ENCODE results near the gene MTR.
"Not testable (repeated sequence)": the region's sequence is repeated elsewhere in the genome, so short reads cannot be mapped to it uniquely, and the experiment has no call there.

Gene MTR

DNA sequence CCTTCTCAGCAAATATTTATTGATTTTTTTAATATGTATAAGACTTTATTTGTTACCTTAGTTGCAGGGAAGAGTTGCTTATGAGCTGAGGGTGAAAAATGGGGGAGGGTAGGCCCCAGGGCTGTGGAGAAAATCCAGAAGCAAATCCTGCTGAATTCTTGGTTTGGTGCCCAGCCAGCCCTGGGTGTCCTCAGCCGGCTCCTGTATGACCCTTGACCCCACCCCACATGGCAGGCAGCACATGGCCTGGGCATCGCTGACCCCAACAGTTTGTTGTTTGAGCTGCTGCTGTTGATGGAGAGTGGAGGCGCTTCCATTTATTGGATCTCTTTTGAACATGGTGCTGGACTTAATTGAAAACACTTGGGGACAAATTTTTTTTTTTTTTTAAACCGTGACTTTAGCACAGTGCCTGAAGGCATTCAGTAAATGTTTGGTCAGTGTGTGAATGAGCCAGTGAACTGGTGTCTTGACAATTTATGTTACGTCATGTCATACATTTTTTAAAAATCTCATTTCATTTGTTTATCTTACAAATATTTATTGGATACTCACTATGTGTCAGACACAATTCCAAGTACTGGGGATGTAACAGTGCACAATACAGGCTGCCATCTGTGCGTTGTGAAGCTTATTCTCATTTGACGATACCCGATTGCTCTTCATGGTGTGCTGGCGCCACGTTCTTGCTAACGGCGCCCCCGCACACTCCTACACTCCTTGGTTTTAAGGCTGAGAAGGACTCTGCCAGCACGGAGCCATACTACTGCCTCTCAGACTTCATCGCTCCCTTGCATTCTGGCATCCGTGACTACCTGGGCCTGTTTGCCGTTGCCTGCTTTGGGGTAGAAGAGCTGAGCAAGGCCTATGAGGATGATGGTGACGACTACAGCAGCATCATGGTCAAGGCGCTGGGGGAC lies 98.8 kb downstream of the MTR start:
- FAIRE-seq, result no peak
- TF ChIP-seq, protein P1, sequence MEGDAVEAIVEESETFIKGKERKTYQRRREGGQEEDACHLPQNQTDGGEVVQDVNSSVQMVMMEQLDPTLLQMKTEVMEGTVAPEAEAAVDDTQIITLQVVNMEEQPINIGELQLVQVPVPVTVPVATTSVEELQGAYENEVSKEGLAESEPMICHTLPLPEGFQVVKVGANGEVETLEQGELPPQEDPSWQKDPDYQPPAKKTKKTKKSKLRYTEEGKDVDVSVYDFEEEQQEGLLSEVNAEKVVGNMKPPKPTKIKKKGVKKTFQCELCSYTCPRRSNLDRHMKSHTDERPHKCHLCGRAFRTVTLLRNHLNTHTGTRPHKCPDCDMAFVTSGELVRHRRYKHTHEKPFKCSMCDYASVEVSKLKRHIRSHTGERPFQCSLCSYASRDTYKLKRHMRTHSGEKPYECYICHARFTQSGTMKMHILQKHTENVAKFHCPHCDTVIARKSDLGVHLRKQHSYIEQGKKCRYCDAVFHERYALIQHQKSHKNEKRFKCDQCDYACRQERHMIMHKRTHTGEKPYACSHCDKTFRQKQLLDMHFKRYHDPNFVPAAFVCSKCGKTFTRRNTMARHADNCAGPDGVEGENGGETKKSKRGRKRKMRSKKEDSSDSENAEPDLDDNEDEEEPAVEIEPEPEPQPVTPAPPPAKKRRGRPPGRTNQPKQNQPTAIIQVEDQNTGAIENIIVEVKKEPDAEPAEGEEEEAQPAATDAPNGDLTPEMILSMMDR (IDR thresholded peaks at IDR 0.05; ENCODE audit: insufficient read depth, missing control alignments), result no peak
- no peak for DNase-seq (ENCODE audit: insufficient read length, low spot score)

DNA sequence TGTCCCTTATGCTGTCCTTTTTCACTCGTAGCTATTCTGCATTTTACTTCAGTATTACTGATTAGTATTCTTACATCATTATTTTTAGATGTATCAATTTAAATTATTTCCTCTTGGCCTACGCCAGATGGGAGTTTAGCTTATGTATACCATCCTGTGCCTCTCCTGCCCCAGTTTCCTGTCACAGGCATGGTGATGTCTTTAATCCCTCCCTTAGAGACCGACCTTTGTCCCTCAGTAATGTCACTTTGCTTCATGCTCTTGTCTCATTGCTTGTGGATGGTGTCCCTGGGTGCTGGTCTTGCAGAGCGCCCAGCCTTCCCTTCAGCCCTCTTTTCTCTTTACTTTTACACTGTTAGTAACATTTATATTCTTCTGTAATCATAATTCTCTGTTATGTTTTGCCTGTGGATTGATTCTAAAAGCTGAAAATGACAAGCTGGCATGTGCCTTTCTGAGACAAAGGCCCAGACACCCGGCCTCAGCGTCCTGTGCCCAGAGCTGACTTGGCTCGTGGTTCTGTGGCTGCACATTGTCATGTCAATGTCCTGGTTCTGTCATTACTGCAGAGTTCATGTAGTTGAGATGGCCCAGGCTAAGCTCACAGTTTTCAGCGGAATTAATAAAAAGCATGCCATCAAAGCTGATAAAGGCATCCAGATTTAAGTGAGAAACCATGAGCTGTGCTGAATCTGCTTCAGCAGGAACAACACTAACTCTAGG lies 100.7 kb downstream of the MTR start:
- no peak for FAIRE-seq
- TF ChIP-seq, protein P1 (IDR thresholded peaks at IDR 0.05; ENCODE audit: insufficient read depth, missing control alignments), result no peak
- DNase-seq (ENCODE audit: insufficient read length, low spot score), result no peak

DNA sequence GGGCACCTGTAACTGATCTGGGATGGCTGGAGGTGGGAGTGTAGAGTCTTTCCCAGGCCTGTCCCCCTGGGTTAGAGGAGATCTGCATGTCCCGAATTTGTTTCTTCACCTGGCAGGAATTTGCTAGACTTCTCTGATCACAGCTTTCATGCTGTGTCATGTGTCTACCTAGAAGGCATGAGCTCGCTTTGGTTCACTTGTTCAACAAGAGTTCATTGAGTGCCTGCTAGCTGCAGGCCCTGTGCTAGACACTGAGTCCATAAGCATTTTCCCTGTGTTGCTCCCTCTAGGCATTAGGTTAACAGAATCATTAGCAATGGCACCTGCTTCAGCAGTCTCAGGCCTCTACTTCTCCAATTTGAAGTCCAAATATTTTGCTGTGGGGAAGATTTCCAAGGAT lies 101.6 kb downstream of the MTR start:
- TF ChIP-seq, protein P1 (IDR thresholded peaks at IDR 0.05; ENCODE audit: insufficient read depth, missing control alignments), result no peak
- FAIRE-seq (no peak), DNase-seq (ENCODE audit: insufficient read length, low spot score) (no peak)

DNA sequence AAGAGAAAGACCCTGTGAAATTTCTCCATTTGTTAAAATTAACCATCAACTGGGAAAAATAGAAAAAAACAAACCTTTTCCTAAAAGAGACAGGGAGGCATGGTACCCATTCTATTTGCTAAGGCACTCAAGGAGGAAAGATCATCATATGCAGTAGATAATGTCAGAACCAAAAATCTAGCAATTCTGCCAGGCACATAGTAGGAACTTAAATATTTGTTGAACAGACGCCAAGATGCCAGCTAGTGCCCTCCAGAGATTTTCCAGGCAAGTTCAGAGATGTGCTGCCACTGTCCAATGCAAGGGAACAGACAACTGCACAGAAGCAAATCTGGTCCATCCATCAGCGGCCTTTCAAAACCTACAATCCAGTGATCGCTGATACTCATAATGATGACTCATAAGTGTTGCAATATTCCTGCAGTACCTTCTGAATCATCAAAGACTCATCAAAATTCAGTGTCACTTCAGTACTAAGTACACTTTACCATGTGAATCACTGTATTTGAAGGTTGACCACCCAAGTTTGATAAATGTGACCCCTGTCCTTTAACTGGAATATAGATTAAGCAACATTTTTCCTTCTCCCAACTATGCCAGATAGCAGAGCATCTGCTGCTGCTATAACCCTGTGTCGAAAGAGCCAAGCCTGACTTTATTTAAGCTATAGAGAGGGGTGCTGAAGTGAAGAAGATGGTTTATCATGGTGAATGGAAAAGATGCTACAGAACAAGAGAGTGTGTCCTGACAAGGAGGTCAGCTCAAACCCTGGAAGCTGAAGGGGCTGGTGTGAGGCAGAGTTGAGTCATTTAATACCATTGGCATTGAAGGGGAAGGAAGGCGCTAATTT lies 110.0 kb downstream of the MTR start:
- FAIRE-seq (no peak), DNase-seq (ENCODE audit: insufficient read length, low spot score) (no peak)
- TF ChIP-seq, protein P1 (IDR thresholded peaks at IDR 0.05; ENCODE audit: insufficient read depth, missing control alignments), result no peak

DNA sequence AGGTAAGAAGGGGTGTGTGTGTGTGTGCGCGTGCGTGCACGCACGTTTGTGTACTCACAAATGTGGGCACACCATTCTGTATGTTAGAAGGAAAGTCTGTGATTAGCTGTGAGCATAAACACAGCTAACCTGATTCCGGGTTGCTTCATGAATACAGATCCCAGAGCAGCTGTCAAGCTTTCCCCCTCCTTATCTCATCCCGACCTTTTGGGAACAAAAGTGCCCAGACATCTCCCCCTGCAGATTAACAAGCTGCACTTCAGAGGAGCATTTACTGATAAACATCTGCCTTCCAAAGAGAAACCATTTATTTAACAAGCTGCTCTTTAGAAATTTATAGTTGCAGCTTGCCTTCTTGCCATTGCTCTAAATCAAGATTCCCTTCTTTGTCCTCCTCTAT lies 112.1 kb downstream of the MTR start:
- FAIRE-seq (no peak), DNase-seq (ENCODE audit: insufficient read length, low spot score) (no peak)
- TF ChIP-seq, protein P1 (IDR thresholded peaks at IDR 0.05; ENCODE audit: insufficient read depth, missing control alignments), result no peak

DNA sequence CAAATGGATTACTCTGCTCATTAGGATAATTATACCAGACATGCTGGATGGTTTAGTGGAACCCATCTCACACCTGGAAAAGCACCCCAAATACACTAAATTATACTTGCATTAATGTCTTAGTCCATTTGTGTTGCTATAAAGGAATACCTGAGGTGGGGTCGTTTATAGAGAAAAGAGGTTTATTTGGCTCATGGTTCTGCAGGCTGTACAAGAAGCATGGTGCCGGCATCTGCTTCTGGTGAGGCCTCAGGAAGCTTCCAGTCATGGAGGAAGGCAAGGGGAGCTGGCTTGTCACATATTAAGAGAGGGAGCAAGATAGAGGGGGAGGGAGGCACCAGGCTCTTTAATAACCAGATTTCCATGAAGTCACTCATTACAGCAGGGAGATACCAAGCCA lies 113.6 kb downstream of the MTR start:
- TF ChIP-seq, protein P1 (IDR thresholded peaks at IDR 0.05; ENCODE audit: insufficient read depth, missing control alignments), result no peak
- no peak for DNase-seq (ENCODE audit: insufficient read length, low spot score)
- no peak for FAIRE-seq

DNA sequence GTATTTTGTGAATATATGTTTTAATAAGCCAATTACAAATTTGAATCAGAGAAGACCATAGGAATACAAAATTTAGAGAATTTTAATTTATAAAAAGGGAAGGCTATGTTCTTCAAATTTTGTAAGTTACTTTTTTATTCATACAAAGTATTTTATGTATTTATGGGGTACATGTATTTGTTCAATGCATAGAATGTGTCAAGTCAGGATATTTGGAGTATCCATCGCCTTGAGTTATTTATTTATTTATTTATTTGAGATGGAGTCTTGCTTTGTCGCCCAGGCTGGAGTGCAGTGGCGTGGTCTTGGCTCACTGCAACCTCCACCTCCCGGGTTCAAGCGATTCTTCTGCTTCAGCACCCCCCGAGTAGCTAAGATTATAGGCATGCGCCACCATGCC lies 116.0 kb downstream of the MTR start:
- not testable (repeated sequence) for DNase-seq (ENCODE audit: insufficient read length, low spot score); FAIRE-seq

All from D721Med (cell line).